ENCODE data around the gene TUBA3C. TPM values are rescaled to one million over a fixed set of nuclear protein-coding genes. Genes with fewer than 3 reads are reported as not detected.

TUBA3C gene
- total RNA-seq, 1 donor from 2014 or later = not detected

DNA sequence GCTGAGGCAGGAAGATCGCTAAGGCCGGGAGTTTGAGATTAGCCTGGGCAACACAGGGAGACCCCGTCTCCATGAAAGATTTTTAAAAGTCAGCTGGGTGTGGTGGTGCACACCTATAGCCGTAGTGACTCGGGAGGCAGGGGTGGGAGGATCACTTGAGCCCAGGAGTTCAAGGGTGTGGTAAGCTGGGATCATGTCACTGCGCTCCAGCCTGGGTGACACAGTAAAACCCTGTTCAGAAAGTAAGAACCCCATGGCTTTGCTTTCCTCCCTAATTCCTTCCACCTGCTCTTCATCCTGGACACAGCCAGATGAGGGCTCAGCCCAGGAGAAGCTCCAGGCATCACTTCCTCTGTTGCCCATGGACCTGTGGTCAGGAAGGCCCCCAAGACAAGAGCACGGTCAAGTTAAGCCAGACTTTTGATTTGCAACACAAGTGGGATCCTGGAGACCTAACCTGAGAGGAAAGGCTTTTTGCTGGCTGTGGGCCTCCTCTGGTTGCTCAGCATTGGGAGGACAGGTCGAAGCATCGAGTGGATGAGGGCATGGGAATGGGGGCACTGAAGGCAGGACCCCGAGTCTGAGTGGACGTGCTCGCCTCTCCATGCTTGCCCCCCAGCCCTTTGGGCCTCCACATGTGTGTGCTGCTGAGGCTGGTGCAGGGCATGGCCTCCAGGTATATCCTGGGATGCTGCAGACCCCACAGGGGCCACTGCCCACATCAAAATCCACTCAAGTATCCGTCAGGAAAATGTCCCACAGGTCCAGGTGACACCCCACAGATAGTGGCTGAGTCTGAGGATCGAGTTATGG is 25.4 kb downstream of the TUBA3C start:
- H3K36me3 Mint-ChIP-seq (ENCODE audit: unreplicated experiment) = peaks cover 10% of the 10 kb centered on the region
- no peak overlapping the region for H3K27ac Mint-ChIP-seq (ENCODE audit: unreplicated experiment)
- H3K27me3 Mint-ChIP-seq (ENCODE audit: unreplicated experiment) = peaks cover 20% of the 10 kb centered on the region
- TF ChIP-seq, protein P1, sequence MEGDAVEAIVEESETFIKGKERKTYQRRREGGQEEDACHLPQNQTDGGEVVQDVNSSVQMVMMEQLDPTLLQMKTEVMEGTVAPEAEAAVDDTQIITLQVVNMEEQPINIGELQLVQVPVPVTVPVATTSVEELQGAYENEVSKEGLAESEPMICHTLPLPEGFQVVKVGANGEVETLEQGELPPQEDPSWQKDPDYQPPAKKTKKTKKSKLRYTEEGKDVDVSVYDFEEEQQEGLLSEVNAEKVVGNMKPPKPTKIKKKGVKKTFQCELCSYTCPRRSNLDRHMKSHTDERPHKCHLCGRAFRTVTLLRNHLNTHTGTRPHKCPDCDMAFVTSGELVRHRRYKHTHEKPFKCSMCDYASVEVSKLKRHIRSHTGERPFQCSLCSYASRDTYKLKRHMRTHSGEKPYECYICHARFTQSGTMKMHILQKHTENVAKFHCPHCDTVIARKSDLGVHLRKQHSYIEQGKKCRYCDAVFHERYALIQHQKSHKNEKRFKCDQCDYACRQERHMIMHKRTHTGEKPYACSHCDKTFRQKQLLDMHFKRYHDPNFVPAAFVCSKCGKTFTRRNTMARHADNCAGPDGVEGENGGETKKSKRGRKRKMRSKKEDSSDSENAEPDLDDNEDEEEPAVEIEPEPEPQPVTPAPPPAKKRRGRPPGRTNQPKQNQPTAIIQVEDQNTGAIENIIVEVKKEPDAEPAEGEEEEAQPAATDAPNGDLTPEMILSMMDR (IDR thresholded peaks at IDR 0.05; ENCODE audit: partially characterized antibody, unreplicated experiment) = no peak
- H3K4me3 Mint-ChIP-seq (ENCODE audit: unreplicated experiment) = no peak overlapping the region
- H3K4me1 Mint-ChIP-seq (ENCODE audit: low read depth, unreplicated experiment) = no peaks in the 10 kb centered on the region
- no peak for DNase-seq
- peaks cover 29% of the 10 kb centered on the region for H3K9me3 Mint-ChIP-seq (ENCODE audit: unreplicated experiment)

DNA sequence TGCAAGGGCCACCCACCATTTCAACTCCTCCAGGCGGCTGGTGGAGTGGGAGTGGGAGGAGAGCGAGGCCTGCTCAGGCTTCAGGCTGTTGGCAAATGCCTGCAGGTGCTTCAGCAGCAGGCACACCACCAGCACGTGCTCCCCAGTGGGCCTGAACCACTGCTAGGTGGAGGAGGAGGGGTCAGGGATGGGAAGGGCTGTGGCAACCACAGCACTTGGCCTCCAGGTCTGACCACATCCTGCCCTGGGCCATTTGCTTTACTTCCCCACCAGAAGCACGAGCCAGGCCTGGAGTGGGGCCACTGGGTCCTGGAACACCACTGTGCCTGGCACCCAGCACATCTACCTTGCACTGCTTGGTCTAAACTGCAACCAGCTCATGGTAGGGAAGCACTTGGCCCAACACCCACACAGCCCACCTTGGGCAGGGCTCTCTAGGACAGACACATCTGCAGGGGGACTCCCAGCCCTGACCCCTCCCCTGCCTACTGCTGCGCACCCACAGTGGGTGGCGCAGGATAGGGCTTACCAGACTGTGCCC is 26.2 kb downstream of the TUBA3C start:
- Mint-ChIP-seq H3K4me3 (ENCODE audit: unreplicated experiment) (no peak overlapping the region), H3K36me3 (ENCODE audit: unreplicated experiment) (peaks cover 10% of the 10 kb centered on the region), H3K27ac (ENCODE audit: unreplicated experiment) (no peak overlapping the region), H3K4me1 (ENCODE audit: low read depth, unreplicated experiment) (no peaks in the 10 kb centered on the region), H3K9me3 (ENCODE audit: unreplicated experiment) (peaks cover 30% of the 10 kb centered on the region), H3K27me3 (ENCODE audit: unreplicated experiment) (peaks cover 22% of the 10 kb centered on the region)
- DNase-seq = no peak
- TF ChIP-seq, protein P1 (IDR thresholded peaks at IDR 0.05; ENCODE audit: partially characterized antibody, unreplicated experiment) = no peak

DNA sequence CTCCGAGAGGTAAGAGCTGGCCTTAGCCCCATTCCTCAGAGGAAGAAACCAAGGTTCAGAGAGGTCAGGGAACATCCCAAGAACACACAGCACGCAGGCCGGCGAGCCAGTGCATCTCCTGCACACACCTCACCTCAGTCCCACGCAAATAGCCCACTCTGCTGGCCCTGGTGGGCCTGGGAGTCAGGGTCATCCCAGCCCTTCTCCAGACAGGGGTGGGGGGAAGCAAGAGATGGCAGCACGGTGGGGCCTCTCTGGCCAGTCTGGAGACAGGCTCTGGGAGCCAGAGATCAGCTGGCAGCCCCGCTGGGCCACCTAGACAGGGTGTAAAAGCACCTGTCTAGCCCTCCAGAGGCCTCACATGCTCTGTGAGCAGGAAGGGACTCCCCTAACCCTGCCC is 26.8 kb downstream of the TUBA3C start:
- Mint-ChIP-seq H3K9me3 (ENCODE audit: unreplicated experiment) (peaks cover 31% of the 10 kb centered on the region), H3K4me1 (ENCODE audit: low read depth, unreplicated experiment) (no peaks in the 10 kb centered on the region), H3K36me3 (ENCODE audit: unreplicated experiment) (peaks cover 10% of the 10 kb centered on the region), H3K4me3 (ENCODE audit: unreplicated experiment) (no peak overlapping the region), H3K27me3 (ENCODE audit: unreplicated experiment) (peaks cover 22% of the 10 kb centered on the region), H3K27ac (ENCODE audit: unreplicated experiment) (no peak overlapping the region)
- no peak for DNase-seq
- TF ChIP-seq, protein P1 (IDR thresholded peaks at IDR 0.05; ENCODE audit: partially characterized antibody, unreplicated experiment) = no peak

DNA sequence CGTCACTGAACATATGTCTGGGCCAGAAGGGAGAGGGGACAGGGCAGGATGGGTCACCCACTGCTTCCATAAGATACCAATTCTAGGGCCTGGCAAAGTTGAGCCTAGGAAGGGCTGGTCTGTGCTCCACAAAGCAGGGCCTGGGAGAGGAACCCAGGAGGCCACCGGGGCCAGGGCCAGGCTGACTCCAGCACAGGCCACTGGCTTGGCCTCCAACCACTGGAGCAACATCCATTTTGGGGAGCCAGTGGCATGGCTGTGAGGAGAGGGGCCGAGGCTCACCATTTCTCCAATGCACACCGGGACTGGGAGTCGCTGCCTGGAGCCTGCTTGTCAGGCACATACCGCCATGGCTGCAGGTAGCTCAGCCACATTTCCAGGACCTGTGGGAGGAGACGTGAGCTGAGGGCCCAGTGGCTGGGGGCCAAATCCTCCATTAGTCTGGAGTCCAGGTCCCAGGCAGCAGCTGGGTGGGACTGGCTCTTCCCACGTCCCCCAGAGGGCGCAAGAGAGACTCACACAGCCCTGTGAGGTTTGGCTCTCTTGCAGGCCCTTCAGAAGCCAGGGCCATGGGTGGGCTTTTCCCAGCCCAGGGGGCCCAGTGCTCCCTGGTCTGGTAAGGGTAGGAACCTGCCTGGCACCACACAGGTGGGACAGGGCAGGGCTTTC is 27.7 kb downstream of the TUBA3C start:
- TF ChIP-seq, protein P1 (IDR thresholded peaks at IDR 0.05; ENCODE audit: partially characterized antibody, unreplicated experiment) = no peak
- Mint-ChIP-seq H3K27ac (ENCODE audit: unreplicated experiment) (no peak overlapping the region), H3K4me3 (ENCODE audit: unreplicated experiment) (no peak overlapping the region), H3K4me1 (ENCODE audit: low read depth, unreplicated experiment) (no peaks in the 10 kb centered on the region), H3K27me3 (ENCODE audit: unreplicated experiment) (peaks cover 16% of the 10 kb centered on the region), H3K36me3 (ENCODE audit: unreplicated experiment) (peaks cover 12% of the 10 kb centered on the region), H3K9me3 (ENCODE audit: unreplicated experiment) (peaks cover 30% of the 10 kb centered on the region)
- DNase-seq = no peak

DNA sequence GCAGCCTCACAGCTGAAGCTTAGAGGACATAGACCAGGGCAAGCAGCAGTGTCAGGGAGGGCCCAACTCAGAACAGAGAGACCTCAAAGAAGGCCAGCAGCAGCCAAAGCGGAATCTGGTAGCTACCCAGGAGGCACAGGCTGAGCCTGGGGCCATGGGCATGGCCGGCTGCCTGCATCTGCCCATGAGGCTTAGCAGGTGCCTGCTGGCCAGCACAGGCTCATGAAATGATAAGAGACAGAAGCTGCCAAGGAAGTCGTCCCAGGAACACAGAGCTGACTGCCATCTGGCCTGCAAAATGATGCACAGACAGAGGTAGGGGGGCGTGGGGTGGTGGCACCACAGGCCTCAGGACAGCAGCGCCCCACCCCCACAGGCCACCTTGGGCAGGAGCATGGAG is 29.2 kb downstream of the TUBA3C start:
- Mint-ChIP-seq H3K9me3 (ENCODE audit: unreplicated experiment) (peaks cover 25% of the 10 kb centered on the region), H3K4me1 (ENCODE audit: low read depth, unreplicated experiment) (no peaks in the 10 kb centered on the region), H3K27ac (ENCODE audit: unreplicated experiment) (no peak overlapping the region), H3K4me3 (ENCODE audit: unreplicated experiment) (no peak overlapping the region), H3K27me3 (ENCODE audit: unreplicated experiment) (peaks cover 13% of the 10 kb centered on the region), H3K36me3 (ENCODE audit: unreplicated experiment) (peaks cover 18% of the 10 kb centered on the region)
- TF ChIP-seq, protein P1 (IDR thresholded peaks at IDR 0.05; ENCODE audit: partially characterized antibody, unreplicated experiment) = no peak
- no peak for DNase-seq
